GM19328 (cell line): ENCODE results near the gene MYO18A.
"Not testable (repeated sequence)": the region's sequence is repeated elsewhere in the genome, so short reads cannot be mapped to it uniquely, and the experiment has no call there.

Source experiments
- ATAC-seq: cut with Tn5 transposase; IDR thresholded peaks from one replicate; pipeline ENCODE4 v1.9.1; 2021; ENCODE audit warnings: mild to moderate bottlenecking, moderate library complexity; ENCODE audit not compliant: unreplicated experiment

Gene MYO18A, protein sequence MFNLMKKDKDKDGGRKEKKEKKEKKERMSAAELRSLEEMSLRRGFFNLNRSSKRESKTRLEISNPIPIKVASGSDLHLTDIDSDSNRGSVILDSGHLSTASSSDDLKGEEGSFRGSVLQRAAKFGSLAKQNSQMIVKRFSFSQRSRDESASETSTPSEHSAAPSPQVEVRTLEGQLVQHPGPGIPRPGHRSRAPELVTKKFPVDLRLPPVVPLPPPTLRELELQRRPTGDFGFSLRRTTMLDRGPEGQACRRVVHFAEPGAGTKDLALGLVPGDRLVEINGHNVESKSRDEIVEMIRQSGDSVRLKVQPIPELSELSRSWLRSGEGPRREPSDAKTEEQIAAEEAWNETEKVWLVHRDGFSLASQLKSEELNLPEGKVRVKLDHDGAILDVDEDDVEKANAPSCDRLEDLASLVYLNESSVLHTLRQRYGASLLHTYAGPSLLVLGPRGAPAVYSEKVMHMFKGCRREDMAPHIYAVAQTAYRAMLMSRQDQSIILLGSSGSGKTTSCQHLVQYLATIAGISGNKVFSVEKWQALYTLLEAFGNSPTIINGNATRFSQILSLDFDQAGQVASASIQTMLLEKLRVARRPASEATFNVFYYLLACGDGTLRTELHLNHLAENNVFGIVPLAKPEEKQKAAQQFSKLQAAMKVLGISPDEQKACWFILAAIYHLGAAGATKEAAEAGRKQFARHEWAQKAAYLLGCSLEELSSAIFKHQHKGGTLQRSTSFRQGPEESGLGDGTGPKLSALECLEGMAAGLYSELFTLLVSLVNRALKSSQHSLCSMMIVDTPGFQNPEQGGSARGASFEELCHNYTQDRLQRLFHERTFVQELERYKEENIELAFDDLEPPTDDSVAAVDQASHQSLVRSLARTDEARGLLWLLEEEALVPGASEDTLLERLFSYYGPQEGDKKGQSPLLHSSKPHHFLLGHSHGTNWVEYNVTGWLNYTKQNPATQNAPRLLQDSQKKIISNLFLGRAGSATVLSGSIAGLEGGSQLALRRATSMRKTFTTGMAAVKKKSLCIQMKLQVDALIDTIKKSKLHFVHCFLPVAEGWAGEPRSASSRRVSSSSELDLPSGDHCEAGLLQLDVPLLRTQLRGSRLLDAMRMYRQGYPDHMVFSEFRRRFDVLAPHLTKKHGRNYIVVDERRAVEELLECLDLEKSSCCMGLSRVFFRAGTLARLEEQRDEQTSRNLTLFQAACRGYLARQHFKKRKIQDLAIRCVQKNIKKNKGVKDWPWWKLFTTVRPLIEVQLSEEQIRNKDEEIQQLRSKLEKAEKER (N-terminal part only)

DNA sequence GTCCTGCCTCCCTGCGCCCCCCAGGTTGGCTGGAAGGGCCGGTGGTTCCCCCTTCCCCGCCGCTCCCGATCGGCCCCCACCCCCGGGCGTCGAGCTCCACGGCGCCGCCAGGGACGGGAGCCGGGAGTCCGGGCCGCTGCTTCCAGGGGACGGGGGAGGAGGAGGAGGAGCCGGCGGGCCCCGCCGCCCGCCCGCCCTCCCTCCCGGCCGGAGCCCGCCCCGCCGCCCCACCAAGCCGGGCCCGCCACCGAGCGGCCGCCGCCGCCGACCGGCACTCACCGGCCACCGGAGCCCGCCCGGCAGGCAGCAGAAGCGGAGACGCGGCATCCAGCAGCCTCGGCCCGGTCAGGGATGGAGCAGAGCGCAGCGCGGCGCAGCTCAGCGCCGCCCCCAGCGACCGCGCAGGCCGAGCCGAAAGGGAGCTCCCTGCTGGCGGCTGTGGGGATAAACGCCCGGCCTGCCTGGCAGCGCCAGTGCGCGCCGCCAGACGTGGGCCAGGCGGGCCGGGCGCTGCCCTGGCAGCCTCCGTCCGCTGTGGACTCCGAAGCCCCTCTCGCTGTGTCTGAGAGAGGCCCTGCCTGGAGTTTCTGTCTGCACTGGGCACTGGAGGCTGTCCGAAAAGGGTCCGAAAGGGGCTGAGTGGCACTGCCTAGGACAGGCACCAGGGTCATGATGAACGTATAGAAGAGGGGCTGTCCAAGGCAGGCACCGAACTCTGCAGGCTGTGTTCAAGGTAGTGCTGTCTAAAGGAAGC is at the start of gene MYO18A:
Gene MYO18A, minus strand, starts transcription at position 365 of the 754 bp plus-strand sequence. CDS start 13,458 bp downstream, outside the sequence.
- no peak for ATAC-seq

- no peak for ATAC-seq
Measured at GRCh38 chr17:29225396-29225795, 45.2 kb upstream of the MYO18A start.

DNA sequence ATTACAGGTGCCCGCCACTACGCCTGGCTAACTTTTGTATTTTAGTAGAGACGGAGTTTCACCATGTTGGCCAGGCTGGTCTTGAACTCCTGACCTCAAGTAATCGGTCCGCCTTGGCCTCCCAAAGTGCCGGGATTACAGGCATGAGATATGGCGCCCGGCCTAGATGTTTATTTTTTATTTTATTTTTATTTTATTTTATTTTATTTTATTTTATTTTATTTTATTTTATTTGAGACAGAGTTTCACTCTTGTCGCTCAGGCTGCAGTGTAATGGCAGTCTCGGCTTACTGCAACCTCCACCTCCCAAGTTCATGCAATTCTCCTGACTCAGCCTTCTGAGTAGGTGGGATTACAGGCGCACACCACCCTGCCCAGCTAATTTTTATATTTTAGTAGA is 41.1 kb upstream of the MYO18A start:
- not testable (repeated sequence) for ATAC-seq

GRCh38 chr17:29219378-29220047 is 39.3 kb upstream of the MYO18A start:
- no peak for ATAC-seq

- no peak for ATAC-seq
Measured at GRCh38 chr17:29216856-29217255, 36.7 kb upstream of the MYO18A start.

DNA sequence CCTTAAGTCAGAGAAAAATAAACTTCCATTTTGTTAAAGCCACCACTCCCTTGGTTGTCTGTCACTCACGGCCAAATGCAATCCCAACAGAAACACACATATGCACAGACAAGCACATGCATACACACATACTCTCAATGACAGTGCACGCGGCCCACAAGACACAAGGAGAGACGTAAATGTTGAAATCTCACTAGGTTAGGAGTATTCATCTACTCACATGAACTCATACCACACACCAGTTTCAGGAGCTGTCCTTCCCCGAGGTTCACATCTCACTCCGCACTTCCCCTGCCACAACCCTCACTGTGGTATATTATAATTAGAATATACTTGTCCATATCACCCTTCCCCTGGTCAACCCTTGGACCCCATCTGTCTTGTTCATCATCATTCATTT is 36.0 kb upstream of the MYO18A start:
- ATAC-seq = no peak

DNA sequence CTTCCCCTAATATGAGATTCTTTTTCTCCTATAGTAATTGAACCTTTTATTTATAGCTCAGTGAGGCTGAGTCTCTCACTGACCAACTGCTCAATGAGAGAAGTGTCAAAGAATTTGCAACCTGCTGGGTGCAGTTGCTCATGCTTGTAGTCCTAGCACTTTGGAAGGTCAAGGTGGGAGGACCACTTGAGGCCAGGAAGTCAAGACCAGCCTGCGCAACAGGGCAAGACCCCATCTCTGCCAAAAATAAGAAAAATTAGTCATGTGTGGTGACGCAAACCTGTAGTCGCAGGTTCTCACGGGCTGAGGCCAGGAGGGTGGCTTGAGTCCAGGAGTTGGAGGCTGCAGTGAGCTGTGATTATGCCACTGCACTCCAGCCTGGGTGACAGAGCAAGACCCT is 35.5 kb upstream of the MYO18A start:
- ATAC-seq = no peak

DNA sequence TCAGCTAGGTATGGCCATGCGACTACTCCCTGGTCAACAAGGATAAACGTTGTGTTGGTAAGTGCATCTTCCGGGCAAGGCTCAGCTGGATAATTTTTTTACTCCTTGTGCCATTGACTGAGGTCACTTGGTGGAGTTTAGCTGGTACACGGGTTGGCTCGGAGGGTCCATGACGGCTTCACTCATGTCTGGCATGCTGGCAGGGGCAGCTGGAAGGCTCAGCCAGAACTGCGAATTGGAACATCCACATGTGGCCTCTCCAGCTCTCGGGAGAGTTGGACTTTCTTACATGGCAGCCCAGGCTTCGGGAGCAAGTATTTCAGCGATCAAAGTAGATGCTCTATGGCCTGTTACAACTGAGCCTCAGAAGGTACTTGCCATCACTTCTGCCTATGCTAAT is 35.0 kb upstream of the MYO18A start:
- no peak for ATAC-seq

GRCh38 chr17:29214215-29215146 is 34.3 kb upstream of the MYO18A start:
- ATAC-seq = no peak

GRCh38 chr17:29212681-29213121 is 32.5 kb upstream of the MYO18A start:
- no peak for ATAC-seq

DNA sequence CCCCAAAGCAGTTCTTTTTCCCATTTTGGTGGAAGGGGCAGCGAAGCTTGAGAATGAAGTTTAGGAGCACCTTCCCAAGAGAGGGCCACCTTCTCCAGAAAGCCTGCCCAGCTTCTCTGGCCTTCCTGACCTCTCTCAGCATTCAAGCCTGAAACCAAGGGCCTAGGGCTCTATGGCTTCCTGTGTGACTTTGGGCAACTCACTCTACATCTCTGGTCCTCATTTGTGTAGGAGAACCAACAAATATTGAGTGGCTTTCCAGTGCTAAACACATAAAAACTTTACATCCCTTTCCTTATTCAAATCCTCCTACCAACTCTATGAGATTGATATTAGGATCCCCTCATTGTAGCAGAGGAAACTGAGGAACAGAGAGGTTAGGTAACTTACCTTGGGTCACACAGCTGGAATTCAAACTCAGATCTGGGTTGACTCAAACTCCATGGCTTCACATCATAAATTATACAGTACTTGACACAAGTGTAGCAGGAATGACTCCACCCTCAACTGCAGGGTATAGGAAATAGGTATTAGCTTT is 32.0 kb upstream of the MYO18A start:
- ATAC-seq = no peak

GRCh38 chr17:29210879-29211278 is 30.7 kb upstream of the MYO18A start:
- ATAC-seq = no peak

GRCh38 chr17:29209073-29209472 is 28.9 kb upstream of the MYO18A start:
- no peak for ATAC-seq

DNA sequence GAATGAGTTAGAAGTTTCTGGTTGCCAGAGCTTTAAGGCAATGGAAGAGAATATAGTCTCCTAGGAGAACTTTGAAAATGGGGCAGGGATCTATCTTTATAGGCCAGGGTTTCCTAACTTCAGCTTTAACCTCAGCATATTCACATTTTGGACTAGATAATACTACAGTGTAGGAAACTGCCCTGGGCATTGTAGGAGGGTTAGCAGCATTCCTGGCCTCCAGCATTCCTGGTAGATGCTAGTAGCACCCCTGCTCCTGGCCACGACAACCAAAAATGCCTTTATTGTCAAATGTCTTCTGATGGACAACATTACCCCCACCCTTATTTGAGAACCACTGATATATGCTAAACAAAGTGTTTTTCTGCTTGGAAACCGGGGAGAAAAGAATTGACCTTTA is 27.8 kb upstream of the MYO18A start:
- ATAC-seq = no peak

- ATAC-seq = no peak
Measured at GRCh38 chr17:29205047-29205446, 24.8 kb upstream of the MYO18A start.

DNA sequence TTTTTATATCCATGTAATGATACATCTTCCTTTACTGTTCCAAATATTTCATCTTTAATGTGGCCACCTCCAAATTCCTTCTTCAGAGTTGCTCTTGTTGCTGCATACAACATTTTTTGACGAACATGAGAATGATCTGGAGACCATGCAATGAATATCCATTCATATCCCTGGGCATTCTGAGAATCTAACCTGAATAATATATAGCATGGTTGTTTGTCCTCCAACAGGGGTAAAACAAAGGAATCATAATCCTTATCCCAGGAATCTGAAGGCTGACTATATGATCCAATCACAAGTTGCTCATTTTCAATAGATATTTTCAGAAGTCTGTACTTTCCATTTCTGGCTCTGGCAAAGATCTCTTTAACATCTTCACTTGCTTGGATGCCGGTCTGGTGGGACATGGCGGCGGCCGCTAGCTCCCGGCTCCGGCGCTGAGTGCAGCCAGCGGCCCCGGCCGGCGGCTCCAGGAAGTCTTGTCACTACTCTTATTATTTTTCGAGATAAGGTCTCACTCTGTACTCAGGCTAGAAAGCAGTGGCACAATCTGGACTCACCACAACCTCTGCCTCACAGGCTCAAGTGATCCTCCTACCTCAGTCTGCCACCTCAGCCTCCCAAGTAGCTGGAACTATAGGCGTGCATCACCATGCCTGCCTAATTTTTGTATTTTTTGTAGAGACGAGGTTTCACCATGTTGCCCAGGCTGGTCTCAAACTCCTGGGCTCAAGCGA is 24.0 kb upstream of the MYO18A start:
- not testable (repeated sequence) for ATAC-seq

- ATAC-seq = no peak
Measured at GRCh38 chr17:29197516-29198272, 17.5 kb upstream of the MYO18A start.
